LHCN-M2 (cell line): Measurements from ENCODE around the gene MARCHF5. TPM values are rescaled to one million over a fixed set of nuclear protein-coding genes. Genes with fewer than 3 reads are reported as not detected.
"Not testable (repeated sequence)": the region's sequence is repeated elsewhere in the genome, so short reads cannot be mapped to it uniquely, and the experiment has no call there.

Source experiments
- DNase-seq: peaks from one replicate; pipeline ENCODE4 v3.0.0-alpha.2; 2012; ENCODE audit warnings: low read depth
- total RNA-seq: library from RNA; depleted of rRNA; stranded (reverse); fragments of >200 nt; gene quantifications from 2 replicates; pipeline ENCODE4 v1.2.3, GENCODE V29; 2014; rRNA removed

MARCHF5 gene
- total RNA-seq, 1 experiment from 2014 or later = 12.7 TPM

GRCh38 chr10:92387289-92387940, 96.4 kb downstream of the MARCHF5 start:
- peak; percentile 78 for DNase-seq

- DNase-seq = not testable (repeated sequence)
These were observed 102.2 kb downstream of the MARCHF5 start for GRCh38 chr10:92393173-92393572.

DNA sequence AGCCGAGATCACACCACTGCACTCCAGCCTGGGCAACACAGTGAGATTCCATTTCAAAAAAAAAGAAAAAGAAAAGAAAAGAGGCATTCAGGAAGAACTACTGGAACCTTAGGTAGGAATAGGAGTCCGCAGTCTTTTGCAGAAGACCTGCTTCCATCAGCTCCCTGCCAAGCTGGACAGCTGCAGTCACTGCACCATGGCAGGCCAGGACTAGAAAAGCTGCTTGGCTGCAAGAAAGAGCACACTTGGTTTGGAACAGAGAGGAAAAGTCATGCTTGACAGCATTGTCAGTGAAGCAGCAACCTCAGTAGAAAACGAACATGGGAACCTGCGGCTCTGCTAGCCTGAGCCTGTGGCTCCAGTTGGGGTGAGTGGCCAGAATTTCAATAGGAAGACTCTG, 104.3 kb downstream of the MARCHF5 start:
- DNase-seq = no peak

DNA sequence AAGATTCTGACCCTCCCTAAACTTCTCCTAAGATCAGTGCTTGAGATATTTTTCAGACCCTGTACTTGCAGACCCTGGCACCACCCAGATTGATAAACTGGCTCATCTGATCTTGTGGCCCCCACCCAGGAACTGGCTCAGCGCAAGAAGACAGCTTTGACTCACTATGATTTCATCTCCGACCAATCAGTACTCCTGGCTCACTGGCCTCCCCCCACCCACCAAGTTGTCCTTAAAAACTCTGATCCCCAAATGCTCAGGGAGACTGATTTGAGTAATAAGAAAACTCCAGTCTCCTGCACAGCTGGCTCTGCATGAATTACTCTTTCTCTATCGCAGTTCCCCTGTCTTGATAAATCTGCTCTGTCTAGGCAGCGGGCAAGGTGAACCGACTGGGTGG, 111.3 kb downstream of the MARCHF5 start:
- not testable (repeated sequence) for DNase-seq

Other genes with a start within 250 kb of the MARCHF5 start
- gene CPEB3, start 89 bp upstream of the MARCHF5 start, total RNA-seq = 0.40 and 0.45 TPM in 2 replicates